Upper lobe of left lung (tissue), 4 donors: ENCODE data around the gene LAMTOR4.

Experiments used
- EP300 ChIP-seq, 4 donors: sonication (generic); formaldehyde crosslinking; IDR thresholded peaks; one replicate each; pipeline ENCODE4 v1.5.1; 2017; ENCODE audit warnings: antibody characterized with exemption in 4 of 4, control low read depth in 2 of 4
- POLR2A ChIP-seq, 4 donors: fragments of 450-650 bp; IDR thresholded peaks; one replicate each; pipeline ENCODE4 v1.5.1; 2016 to 2017; ENCODE audit warnings: antibody characterized with exemption in 4 of 4, mild to moderate bottlenecking in 2 of 4
- POLR2AphosphoS5 ChIP-seq, 2 donors: sonication (generic); formaldehyde crosslinking; IDR thresholded peaks; one replicate each; pipeline ENCODE4 v1.5.1; 2017; ENCODE audit warnings: antibody characterized with exemption in 2 of 2
- TF ChIP-seq, protein P1 (sequence below), 6 experiments: fragments of 450-650 bp in 4 of 6; fragments of 200-600 bp in 2 of 6; sonication (generic) in 2 of 6; IDR thresholded peaks; one replicate each; pipeline ENCODE4 v1.5.1; 2016 to 2019; ENCODE audit warnings: antibody characterized with exemption in 6 of 6

DNA sequence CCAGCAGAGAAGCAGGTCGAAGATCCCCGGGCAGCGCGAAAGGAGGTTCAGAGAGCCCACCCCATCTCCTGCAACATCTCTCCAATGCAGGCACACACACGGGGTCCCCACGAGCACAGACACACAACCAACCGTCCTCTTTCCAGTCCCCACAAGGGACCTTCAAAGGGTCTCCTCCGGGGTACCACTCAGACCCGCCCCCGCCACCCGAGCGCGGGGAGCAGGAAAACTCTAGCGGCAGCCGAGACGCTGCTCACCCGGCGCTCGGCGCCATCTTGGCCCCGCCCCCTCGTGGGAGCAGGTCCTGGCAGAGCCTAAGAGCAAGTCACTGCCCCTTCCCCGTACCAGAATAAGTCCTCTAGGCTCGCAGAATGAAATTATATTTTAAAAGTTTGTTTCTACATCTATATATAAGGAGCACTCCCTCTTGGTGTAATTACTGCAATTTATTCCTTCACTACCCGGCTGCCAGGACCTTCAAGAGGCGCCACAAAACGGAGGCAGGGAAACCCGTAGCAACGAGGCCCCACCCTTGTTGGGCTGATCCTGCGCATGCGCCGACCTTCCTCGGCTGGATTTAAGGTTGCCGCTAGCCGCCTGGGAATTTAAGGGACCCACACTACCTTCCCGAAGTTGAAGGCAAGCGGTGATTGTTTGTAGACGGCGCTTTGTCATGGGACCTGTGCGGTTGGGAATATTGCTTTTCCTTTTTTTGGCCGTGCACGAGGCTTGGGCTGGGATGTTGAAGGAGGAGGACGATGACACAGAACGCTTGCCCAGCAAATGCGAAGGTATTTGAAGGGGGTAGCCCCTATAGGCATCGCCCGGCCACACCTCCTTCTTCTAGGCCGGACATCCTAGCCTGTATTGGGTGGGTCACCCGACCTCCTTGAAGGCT lies 29.4 kb upstream of the LAMTOR4 start, which contains the start of the genes CNPY4 and TAF6:
- TF ChIP-seq, protein P1, sequence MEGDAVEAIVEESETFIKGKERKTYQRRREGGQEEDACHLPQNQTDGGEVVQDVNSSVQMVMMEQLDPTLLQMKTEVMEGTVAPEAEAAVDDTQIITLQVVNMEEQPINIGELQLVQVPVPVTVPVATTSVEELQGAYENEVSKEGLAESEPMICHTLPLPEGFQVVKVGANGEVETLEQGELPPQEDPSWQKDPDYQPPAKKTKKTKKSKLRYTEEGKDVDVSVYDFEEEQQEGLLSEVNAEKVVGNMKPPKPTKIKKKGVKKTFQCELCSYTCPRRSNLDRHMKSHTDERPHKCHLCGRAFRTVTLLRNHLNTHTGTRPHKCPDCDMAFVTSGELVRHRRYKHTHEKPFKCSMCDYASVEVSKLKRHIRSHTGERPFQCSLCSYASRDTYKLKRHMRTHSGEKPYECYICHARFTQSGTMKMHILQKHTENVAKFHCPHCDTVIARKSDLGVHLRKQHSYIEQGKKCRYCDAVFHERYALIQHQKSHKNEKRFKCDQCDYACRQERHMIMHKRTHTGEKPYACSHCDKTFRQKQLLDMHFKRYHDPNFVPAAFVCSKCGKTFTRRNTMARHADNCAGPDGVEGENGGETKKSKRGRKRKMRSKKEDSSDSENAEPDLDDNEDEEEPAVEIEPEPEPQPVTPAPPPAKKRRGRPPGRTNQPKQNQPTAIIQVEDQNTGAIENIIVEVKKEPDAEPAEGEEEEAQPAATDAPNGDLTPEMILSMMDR (IDR thresholded peaks at IDR 0.05) = no peak
- TF ChIP-seq EP300 (IDR thresholded peaks at IDR 0.05) (no peak), POLR2A (IDR thresholded peaks at IDR 0.05) (peak in 2 of 4 donors; percentile 39 to 80), POLR2AphosphoS5 (IDR thresholded peaks at IDR 0.05) (peak; percentile 21 to 62)
